GM10248 (cell line): ENCODE results near the gene RPL18.

ENCODE experiments used
- CTCF ChIA-PET: fragments of 300-600 bp; sonication (Branson Sonifier 250); formaldehyde crosslinking; extraction: SDS; loops from one replicate; lab custom pipeline; 2021; ENCODE audit warnings: antibody characterized with exemption; lab: Yijun Ruan, JAX
- POLR2A ChIA-PET: fragments of 350-650 bp; sonication (Branson Sonifier 250); formaldehyde crosslinking; extraction: SDS; loops from one replicate; lab custom pipeline; 2020; ENCODE audit warnings: antibody characterized with exemption; lab: Yijun Ruan, JAX
- DNase-seq: peaks from one replicate; pipeline ENCODE4 v3.0.0; 2012; ENCODE audit errors: extremely low spot score
- TF ChIP-seq, protein P1 (sequence below): IDR thresholded peaks from 2 replicates; pipeline ENCODE4 v1.5.1; 2012; ENCODE audit warnings: mild to moderate bottlenecking, low read depth; ENCODE audit errors: extremely low read depth, missing control alignments, control extremely low read depth

The RPL18 gene

DNA sequence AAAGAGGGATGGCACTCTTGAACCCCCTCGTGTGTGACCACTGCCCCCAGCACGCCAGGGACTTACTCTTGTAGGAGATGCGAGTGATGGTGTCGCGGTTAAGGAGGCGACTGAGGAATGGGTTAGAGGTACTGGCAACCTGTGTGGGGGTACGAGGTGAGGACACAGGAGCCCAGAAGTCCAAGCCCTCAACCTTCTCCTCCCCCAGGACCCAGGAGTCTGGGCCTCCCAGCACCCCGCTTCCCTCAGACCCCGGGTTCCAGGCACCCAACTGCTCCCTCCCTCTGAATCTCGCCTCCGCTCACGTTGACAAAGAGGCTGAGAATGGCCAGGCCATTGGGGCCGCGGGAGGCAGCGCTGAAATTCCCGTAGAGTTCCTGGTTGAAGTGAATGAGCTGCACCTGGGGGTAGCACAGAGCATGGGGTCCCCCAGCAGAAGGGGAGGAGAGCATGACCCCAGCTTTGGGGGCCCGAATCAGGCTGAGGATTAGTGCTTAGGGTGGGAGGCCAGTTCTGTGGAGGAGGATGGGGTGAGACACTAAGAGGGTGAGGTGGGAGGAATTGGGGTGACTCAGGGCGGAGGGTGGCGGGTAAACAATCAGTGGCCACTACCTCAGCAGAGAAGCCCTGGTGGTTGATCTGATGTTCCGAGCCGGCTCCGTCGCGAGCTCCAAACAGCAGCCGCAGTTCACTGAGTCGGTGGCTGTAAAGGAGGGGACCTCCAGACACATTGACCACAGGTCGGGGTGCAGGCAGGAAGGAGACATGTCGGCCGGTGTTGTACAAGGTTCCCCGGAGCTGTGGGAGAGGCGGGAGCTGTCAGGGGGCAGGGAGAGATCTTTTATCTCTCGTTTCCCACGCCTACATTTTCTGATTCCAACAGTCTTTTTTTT, 20.8 kb upstream of the RPL18 start:
- ChIA-PET POLR2A (no interaction called here), CTCF (interaction anchor here (0.8 kb wide), 1 partner anchor 9 kb away, joined by 3 read pairs; no protein-coding TSS in a partner anchor)
- TF ChIP-seq, protein P1, sequence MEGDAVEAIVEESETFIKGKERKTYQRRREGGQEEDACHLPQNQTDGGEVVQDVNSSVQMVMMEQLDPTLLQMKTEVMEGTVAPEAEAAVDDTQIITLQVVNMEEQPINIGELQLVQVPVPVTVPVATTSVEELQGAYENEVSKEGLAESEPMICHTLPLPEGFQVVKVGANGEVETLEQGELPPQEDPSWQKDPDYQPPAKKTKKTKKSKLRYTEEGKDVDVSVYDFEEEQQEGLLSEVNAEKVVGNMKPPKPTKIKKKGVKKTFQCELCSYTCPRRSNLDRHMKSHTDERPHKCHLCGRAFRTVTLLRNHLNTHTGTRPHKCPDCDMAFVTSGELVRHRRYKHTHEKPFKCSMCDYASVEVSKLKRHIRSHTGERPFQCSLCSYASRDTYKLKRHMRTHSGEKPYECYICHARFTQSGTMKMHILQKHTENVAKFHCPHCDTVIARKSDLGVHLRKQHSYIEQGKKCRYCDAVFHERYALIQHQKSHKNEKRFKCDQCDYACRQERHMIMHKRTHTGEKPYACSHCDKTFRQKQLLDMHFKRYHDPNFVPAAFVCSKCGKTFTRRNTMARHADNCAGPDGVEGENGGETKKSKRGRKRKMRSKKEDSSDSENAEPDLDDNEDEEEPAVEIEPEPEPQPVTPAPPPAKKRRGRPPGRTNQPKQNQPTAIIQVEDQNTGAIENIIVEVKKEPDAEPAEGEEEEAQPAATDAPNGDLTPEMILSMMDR: no peak
- no peak for DNase-seq

DNA sequence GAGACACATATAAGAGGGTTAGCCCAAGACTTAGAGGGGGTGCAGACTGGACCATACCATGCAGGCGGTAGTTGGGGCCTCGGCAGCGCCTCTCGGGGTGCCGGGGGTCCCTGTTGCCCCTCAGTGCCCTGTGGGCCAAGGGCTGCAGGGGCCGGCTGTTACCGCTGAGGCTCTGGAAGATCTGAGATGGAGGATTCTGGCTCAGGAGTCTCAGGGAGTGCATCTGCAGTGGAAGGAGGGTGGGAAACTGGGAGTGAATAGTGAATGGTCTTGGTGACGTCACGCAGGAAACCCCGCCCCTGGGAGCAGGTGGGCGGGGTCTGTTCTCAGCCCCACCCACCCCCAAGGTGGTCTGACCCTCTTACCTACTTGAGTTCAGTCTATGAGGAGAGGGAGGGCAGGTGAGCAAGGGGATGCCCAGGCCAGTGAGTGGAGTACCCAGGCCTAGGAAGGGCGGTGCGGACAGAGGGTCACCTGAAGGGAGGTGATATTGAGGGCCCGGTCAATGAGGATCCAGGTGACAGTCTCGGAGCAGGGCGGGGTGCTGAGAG, 19.9 kb upstream of the RPL18 start:
- TF ChIP-seq, protein P1: no peak
- POLR2A ChIA-PET: no interaction called here

DNA sequence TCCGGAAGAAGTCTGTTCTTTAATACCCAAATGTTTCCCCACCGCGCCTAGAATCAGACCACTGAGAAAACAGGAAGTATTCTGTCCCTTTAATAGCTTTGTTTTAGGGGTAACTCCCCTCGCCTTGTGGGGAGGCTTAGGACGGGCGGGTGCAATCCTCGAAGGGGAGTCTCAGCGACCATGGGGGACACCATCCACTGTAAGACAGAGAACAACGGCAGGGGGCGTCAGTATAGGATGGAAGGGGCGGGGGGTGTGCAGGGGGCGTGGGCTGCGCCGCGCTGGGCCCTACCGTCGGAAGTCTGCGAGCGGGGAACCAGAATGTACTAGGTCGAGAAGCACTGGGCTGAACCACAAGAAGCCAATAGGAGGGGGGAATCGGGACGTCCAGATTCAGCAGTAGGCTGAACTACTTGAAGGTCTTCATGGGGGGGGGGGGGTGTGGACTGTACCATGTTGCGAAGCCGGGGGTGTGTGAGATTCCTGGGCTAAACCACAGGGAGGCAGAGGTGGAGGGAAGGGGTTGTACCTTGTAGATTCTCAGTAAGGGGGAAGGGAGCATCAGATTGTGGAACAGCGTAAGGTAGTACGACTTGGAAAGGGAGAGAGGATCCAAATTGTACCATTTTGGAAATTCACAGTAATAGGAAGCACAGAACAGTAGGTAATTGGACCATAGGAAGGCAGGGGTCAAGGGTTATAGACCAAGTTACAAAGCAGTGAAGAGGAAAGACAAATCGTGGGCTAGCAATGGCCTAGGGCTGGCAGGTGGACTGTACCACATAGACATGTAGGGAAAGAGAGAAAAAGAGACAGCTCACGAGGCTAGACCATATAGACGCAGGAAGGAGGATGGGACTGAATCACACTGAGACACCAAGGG, 19.2 kb upstream of the RPL18 start:
- TF ChIP-seq, protein P1: no peak
- CTCF ChIA-PET: no interaction called here
- DNase-seq: peak; percentile 85

More for the DNA sequence above, 19.9 kb upstream of the RPL18 start:
- CTCF ChIA-PET: no interaction called here
- DNase-seq: no peak

DNA sequence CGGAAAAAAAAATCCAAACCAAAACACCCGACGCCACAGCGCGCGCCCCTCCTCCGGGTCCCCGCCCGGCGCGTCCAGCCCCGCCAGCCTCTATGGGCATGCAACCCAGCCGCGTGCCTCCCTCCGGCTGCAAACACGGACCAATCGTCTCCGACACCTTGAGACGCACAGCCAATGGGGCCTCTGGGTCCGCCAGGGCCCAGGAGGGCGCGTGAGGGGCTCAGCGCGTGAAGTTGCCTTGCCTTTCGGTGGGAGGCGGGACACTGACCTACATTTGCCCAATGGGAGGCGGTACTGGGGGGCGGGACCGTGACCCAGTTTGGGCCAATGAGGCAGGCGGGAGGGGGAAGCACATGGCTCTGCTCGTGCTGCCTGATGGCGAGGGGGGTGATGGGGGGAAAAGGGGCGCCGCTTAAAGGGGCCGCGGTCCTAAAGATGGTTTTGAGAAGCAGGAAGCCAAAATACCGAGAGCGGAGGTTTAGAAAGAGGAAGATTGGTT, 18.5 kb upstream of the RPL18 start:
- TF ChIP-seq, protein P1: no peak
- POLR2A ChIA-PET: interaction anchor here (1.2 kb wide), 1 partner anchor 18 kb away, joined by 5 read pairs; the partner anchor contains the start of genes RPL18 and SPHK2
- peak; percentile 94 for DNase-seq
- CTCF ChIA-PET: no interaction called here

More for the DNA sequence above, 19.2 kb upstream of the RPL18 start:
- POLR2A ChIA-PET: interaction anchor here (1.2 kb wide), 1 partner anchor 19 kb away, joined by 5 read pairs; the partner anchor contains the start of genes RPL18 and SPHK2

DNA sequence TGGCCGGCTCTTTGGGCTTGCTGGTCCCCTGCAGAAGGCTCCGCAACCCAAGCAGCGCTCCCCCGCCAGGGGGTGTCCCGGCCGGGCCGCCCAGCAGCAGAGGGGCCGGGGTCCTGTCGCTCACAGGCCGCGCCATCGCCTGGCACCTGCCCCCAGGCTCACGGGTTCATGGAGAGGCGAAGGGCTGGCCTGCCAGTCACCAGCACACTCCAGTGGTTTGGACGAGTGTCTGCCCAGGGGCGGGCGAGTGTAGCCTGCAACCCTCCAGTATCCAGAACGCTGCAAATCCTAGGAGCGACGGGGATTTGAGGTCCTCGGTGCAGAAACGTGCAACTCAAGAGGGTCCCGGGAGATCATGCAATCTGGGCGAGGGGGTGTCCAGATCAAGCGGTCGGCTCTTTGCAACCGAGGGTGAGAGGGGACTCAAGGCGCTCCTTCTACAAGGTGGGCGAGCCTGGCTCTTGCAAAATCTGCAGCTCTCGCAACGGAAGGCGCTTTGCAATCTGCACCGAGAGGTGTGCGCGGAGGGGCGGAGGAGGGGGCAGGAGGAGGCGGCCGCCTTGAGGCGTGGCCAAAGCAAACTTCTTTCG, 18.0 kb upstream of the RPL18 start, which contains the start of gene DBP:
Gene DBP, minus strand, starts transcription at position 521 of the 590 bp plus-strand sequence. Its CDS starts 385 bp downstream, at position 136.
- CTCF ChIA-PET: interaction anchor here (0.6 kb wide), 1 partner anchor 10 kb away, joined by 3 read pairs; no protein-coding TSS in a partner anchor
- DNase-seq: no peak
- TF ChIP-seq, protein P1: no peak
- POLR2A ChIA-PET: interaction anchor here (1.2 kb wide), 1 partner anchor 18 kb away, joined by 5 read pairs; the partner anchor contains the start of genes RPL18 and SPHK2
